ENCODE results near the gene NCS1.
"Not testable (repeated sequence)": the region's sequence is repeated elsewhere in the genome, so short reads cannot be mapped to it uniquely, and the experiment has no call there.

NCS1 gene

GRCh38 chr9:130277525-130277924, 105.3 kb downstream of the NCS1 start:
- not testable (repeated sequence) for H3K4me1 ChIP-seq (ENCODE audit: control insufficient read depth, low read depth, low read length); H3K9ac ChIP-seq (ENCODE audit: low read length); H3K9me3 ChIP-seq (ENCODE audit: control insufficient read depth, low read depth, low read length); H3K27me3 ChIP-seq (ENCODE audit: control insufficient read depth, insufficient read depth, low read length); H3K36me3 ChIP-seq (ENCODE audit: control insufficient read depth, low read depth, low read length); H3K4me3 ChIP-seq (ENCODE audit: low read length); H3K27ac ChIP-seq (ENCODE audit: low read length)

GRCh38 chr9:130283539-130284248, 111.5 kb downstream of the NCS1 start:
- no peaks in the 10 kb centered on the region for H3K27me3 ChIP-seq (ENCODE audit: control insufficient read depth, insufficient read depth, low read length)
- H3K27ac ChIP-seq (ENCODE audit: low read length) = no peak overlapping the region
- no peak overlapping the region for H3K9ac ChIP-seq (ENCODE audit: low read length)

GRCh38 chr9:130284249-130284625, 112.0 kb downstream of the NCS1 start:
- Histone ChIP-seq H3K36me3 (ENCODE audit: control insufficient read depth, low read depth, low read length) (no peaks in the 10 kb centered on the region), H3K4me1 (ENCODE audit: control insufficient read depth, low read depth, low read length) (peaks cover 8% of the 10 kb centered on the region), H3K4me3 (ENCODE audit: low read length) (no peak overlapping the region), H3K9ac (ENCODE audit: low read length) (no peak overlapping the region), H3K9me3 (ENCODE audit: control insufficient read depth, low read depth, low read length) (no peaks in the 10 kb centered on the region), H3K27me3 (ENCODE audit: control insufficient read depth, insufficient read depth, low read length) (no peaks in the 10 kb centered on the region), H3K27ac (ENCODE audit: low read length) (no peak overlapping the region)

More at GRCh38 chr9:130283539-130284248, 111.5 kb downstream of the NCS1 start:
- Histone ChIP-seq H3K36me3 (ENCODE audit: control insufficient read depth, low read depth, low read length) (no peaks in the 10 kb centered on the region), H3K4me1 (ENCODE audit: control insufficient read depth, low read depth, low read length) (peaks cover 3% of the 10 kb centered on the region), H3K9me3 (ENCODE audit: control insufficient read depth, low read depth, low read length) (no peaks in the 10 kb centered on the region), H3K4me3 (ENCODE audit: low read length) (no peak overlapping the region)

- H3K9ac ChIP-seq (ENCODE audit: low read length) = no peak overlapping the region
- H3K27ac ChIP-seq (ENCODE audit: low read length) = no peak overlapping the region
- no peaks in the 10 kb centered on the region for H3K36me3 ChIP-seq (ENCODE audit: control insufficient read depth, low read depth, low read length)
- H3K4me1 ChIP-seq (ENCODE audit: control insufficient read depth, low read depth, low read length) = peaks cover 13% of the 10 kb centered on the region
- no peaks in the 10 kb centered on the region for H3K27me3 ChIP-seq (ENCODE audit: control insufficient read depth, insufficient read depth, low read length)
- H3K9me3 ChIP-seq (ENCODE audit: control insufficient read depth, low read depth, low read length) = no peaks in the 10 kb centered on the region
- no peak overlapping the region for H3K4me3 ChIP-seq (ENCODE audit: low read length)
These were observed 112.5 kb downstream of the NCS1 start for GRCh38 chr9:130284690-130285089.

- Histone ChIP-seq H3K9me3 (ENCODE audit: control insufficient read depth, low read depth, low read length) (no peaks in the 10 kb centered on the region), H3K4me3 (ENCODE audit: low read length) (no peak overlapping the region), H3K9ac (ENCODE audit: low read length) (no peak overlapping the region), H3K27ac (ENCODE audit: low read length) (no peak overlapping the region), H3K36me3 (ENCODE audit: control insufficient read depth, low read depth, low read length) (no peaks in the 10 kb centered on the region), H3K27me3 (ENCODE audit: control insufficient read depth, insufficient read depth, low read length) (no peaks in the 10 kb centered on the region), H3K4me1 (ENCODE audit: control insufficient read depth, low read depth, low read length) (peaks cover 13% of the 10 kb centered on the region)
These were observed 113.1 kb downstream of the NCS1 start for GRCh38 chr9:130285271-130285670.

- no peak overlapping the region for H3K27ac ChIP-seq (ENCODE audit: low read length)
- no peaks in the 10 kb centered on the region for H3K36me3 ChIP-seq (ENCODE audit: control insufficient read depth, low read depth, low read length)
- H3K4me1 ChIP-seq (ENCODE audit: control insufficient read depth, low read depth, low read length) = peaks cover 13% of the 10 kb centered on the region
- no peak overlapping the region for H3K9ac ChIP-seq (ENCODE audit: low read length)
- no peaks in the 10 kb centered on the region for H3K9me3 ChIP-seq (ENCODE audit: control insufficient read depth, low read depth, low read length)
- H3K4me3 ChIP-seq (ENCODE audit: low read length) = no peak overlapping the region
- H3K27me3 ChIP-seq (ENCODE audit: control insufficient read depth, insufficient read depth, low read length) = no peaks in the 10 kb centered on the region
These were observed 114.0 kb downstream of the NCS1 start for GRCh38 chr9:130286072-130286770.

All from iPS-18a (cell line).